Stomach (tissue), 9 donors: Measurements from ENCODE around the gene DIPK1A. TPM values are rescaled to one million over a fixed set of nuclear protein-coding genes. Genes with fewer than 3 reads are reported as not detected.
"Not testable (repeated sequence)": the region's sequence is repeated elsewhere in the genome, so short reads cannot be mapped to it uniquely, and the experiment has no call there.

Experiments
- DNase-seq, 2 donors: peaks; one replicate each; pipeline versions ENCODE4 v3.0.0 to v3.0.0-alpha.2; 2013 to 2019
- H3K27ac ChIP-seq, 5 donors: fragments of 200-600 bp in 4 of 5; sonication (generic) in 4 of 5; one replicate each; pipeline ENCODE4 v1.5.1; 2013 to 2019; ENCODE audit warnings: mild to moderate bottlenecking in 1 of 5, moderate library complexity in 1 of 5
- H3K27me3 ChIP-seq, 3 donors: fragments of 200-600 bp; sonication (generic); one replicate each; pipeline ENCODE4 v1.5.1; 2017 to 2019; ENCODE audit warnings: mixed run types in 1 of 3
- H3K36me3 ChIP-seq, 4 donors: fragments of 200-600 bp; sonication (generic); 1 replicate in 3 of 4; 2 replicates in 1 of 4; pipeline ENCODE4 v1.5.1; 2016 to 2019
- H3K4me1 ChIP-seq, 4 donors: fragments of 200-600 bp; sonication (generic); one replicate each; pipeline ENCODE4 v1.5.1; 2016 to 2019
- H3K4me3 ChIP-seq, 4 donors: fragments of 200-600 bp; sonication (generic) in 3 of 4; one replicate each; pipeline ENCODE4 v1.5.1; 2016 to 2019; ENCODE audit warnings: mild to moderate bottlenecking in 1 of 4
- H3K9me3 ChIP-seq, 4 donors: fragments of 200-600 bp; sonication (generic); one replicate each; pipeline ENCODE4 v1.5.1; 2016 to 2019
- EP300 ChIP-seq: sonication (generic); formaldehyde crosslinking; IDR thresholded peaks from one replicate; pipeline ENCODE4 v1.6.1; 2017; ENCODE audit warnings: antibody characterized with exemption
- POLR2A ChIP-seq, 4 donors: fragments of 450-650 bp; IDR thresholded peaks; one replicate each; pipeline ENCODE4 v1.6.1; 2016; ENCODE audit warnings: antibody characterized with exemption in 4 of 4, control low read depth in 2 of 4, mild to moderate bottlenecking in 1 of 4, moderate library complexity in 1 of 4
- POLR2AphosphoS5 ChIP-seq, 3 donors: sonication (generic); formaldehyde crosslinking; IDR thresholded peaks; one replicate each; pipeline ENCODE4 v1.6.1; 2016; ENCODE audit warnings: antibody characterized with exemption in 3 of 3
- WGBS, 5 donors: extraction: QIAGEN DNeasy Blood & Tissue Kit in 3 of 5; methylation state at CpG; one replicate each; pipeline versions ENCODE4 v1.1.5 to v1.1.7; 2013 to 2018; 5-methylcytosine and 5-hydroxymethylcytosine counted together
- intact Hi-C: fragments of 100-400 bp; cut with DNase I; formaldehyde crosslinking; loops from one replicate; pipeline ENCODE4 v1.15.1; 2023; ENCODE audit warnings: low total_unique reads
- polyA plus RNA-seq, 3 donors: library from polyadenylated mRNA; stranded (reverse); fragments of 200-250 nt; gene quantifications; one replicate each; pipeline ENCODE4 v1.2.3, GENCODE V29; 2013
- total RNA-seq, 5 donors: library from RNA; depleted of rRNA; stranded (reverse); fragments of >200 nt; gene quantifications; one replicate each; pipeline versions ENCODE4 v1.1.0 to v1.2.3, GENCODE V29; 2014 to 2016
- TF ChIP-seq, protein P1 (sequence below), 7 experiments: fragments of 450-650 bp in 4 of 7; fragments of 200-600 bp in 3 of 7; sonication (generic) in 3 of 7; IDR thresholded peaks; one replicate each; pipeline ENCODE4 v1.5.1; 2016 to 2019; ENCODE audit warnings: antibody characterized with exemption in 7 of 7, control low read depth in 2 of 7, mild to moderate bottlenecking in 1 of 7
- donor health status: healthy with polysubstance abuse.
- donor health status: Bipolar disorder and iron deficiency.
- donor health status: healthy.

The DIPK1A gene
- total and polyA plus RNA-seq, 8 donors = 2.0 to 15.5 (median 5.0) TPM

GRCh38 chr1:92972409-92973129, 11.3 kb upstream of the DIPK1A start:
- WGBS, 5 donors = 31 to 74% (median 65%) methylated on average over 1 of the region's 1 CpG
- Histone ChIP-seq H3K36me3 (no peaks in the 10 kb centered on the region), H3K4me3 (no peak overlapping the region), H3K4me1 (peaks cover 0 to 13% (median 2%) of the 10 kb centered on the region in 4 donors), H3K27ac (no peak overlapping the region), H3K27me3 (no peaks in the 10 kb centered on the region), H3K9me3 (no peaks in the 10 kb centered on the region)
- DNase-seq = no peak
- intact Hi-C loops = no loop called here
- no peak for TF ChIP-seq POLR2AphosphoS5 (IDR thresholded peaks at IDR 0.05)
- TF ChIP-seq, protein P1, sequence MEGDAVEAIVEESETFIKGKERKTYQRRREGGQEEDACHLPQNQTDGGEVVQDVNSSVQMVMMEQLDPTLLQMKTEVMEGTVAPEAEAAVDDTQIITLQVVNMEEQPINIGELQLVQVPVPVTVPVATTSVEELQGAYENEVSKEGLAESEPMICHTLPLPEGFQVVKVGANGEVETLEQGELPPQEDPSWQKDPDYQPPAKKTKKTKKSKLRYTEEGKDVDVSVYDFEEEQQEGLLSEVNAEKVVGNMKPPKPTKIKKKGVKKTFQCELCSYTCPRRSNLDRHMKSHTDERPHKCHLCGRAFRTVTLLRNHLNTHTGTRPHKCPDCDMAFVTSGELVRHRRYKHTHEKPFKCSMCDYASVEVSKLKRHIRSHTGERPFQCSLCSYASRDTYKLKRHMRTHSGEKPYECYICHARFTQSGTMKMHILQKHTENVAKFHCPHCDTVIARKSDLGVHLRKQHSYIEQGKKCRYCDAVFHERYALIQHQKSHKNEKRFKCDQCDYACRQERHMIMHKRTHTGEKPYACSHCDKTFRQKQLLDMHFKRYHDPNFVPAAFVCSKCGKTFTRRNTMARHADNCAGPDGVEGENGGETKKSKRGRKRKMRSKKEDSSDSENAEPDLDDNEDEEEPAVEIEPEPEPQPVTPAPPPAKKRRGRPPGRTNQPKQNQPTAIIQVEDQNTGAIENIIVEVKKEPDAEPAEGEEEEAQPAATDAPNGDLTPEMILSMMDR (IDR thresholded peaks at IDR 0.05) = no peak
- no peak for TF ChIP-seq EP300
- no peak for TF ChIP-seq POLR2A (IDR thresholded peaks at IDR 0.05)

- H3K9me3 ChIP-seq, H3K4me3 ChIP-seq, H3K27ac ChIP-seq, DNase-seq, H3K36me3 ChIP-seq, H3K27me3 ChIP-seq, intact Hi-C loops: not testable (repeated sequence)
- WGBS, 5 donors = 73 to 84% (median 77%) methylated on average over 6 of the region's 6 CpGs
- peaks cover 0 to 13% (median 2%) of the 10 kb centered on the region in 4 donors for H3K4me1 ChIP-seq
These were observed 10.7 kb upstream of the DIPK1A start for GRCh38 chr1:92971932-92972331.

- H3K27ac ChIP-seq = no peak overlapping the region
These were observed 9.9 kb upstream of the DIPK1A start for GRCh38 chr1:92970990-92971689.

DNA sequence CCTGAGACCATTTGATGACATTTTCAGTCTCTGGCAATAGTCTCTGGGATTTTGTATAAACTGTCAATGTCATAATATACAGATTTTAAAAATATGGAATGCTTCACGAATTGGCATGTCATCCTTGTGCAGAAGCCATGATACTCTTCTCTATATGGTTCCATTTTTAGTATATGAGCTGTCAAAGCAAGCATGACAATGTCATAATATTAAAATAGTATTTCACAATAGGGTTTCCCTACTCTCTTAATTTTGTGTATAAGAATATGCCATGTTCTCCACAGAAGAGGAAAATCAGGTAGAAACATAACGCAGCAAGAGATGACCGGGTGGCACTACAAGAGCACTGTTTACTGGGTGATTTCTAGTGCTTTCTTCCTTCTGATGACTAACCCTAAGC, 8.3 kb upstream of the DIPK1A start:
- no peaks in the 10 kb centered on the region for H3K27me3 ChIP-seq
- WGBS, 5 donors = 85 to 92% (median 89%) methylated on average over 3 of the region's 3 CpGs
- intact Hi-C loops = no loop called here
- no peaks in the 10 kb centered on the region for H3K9me3 ChIP-seq
- H3K4me3 ChIP-seq = no peak overlapping the region
- H3K27ac ChIP-seq = no peak overlapping the region
- H3K36me3 ChIP-seq = no peaks in the 10 kb centered on the region
- no peak for DNase-seq
- peaks cover 0 to 13% (median 2%) of the 10 kb centered on the region in 4 donors for H3K4me1 ChIP-seq
- no peak for TF ChIP-seq EP300
- TF ChIP-seq, protein P1 (IDR thresholded peaks at IDR 0.05) = no peak
- TF ChIP-seq POLR2A (IDR thresholded peaks at IDR 0.05) = no peak
- no peak for TF ChIP-seq POLR2AphosphoS5 (IDR thresholded peaks at IDR 0.05)

More at GRCh38 chr1:92970990-92971689, 9.9 kb upstream of the DIPK1A start:
- WGBS, 5 donors = 63 to 79% (median 73%) methylated on average over 7 of the region's 7 CpGs
- H3K4me3 ChIP-seq = no peak overlapping the region
- H3K27me3 ChIP-seq = no peaks in the 10 kb centered on the region
- intact Hi-C loops = no loop called here
- no peaks in the 10 kb centered on the region for H3K9me3 ChIP-seq
- TF ChIP-seq POLR2A (IDR thresholded peaks at IDR 0.05) = no peak
- no peak for TF ChIP-seq EP300
- TF ChIP-seq, protein P1 (IDR thresholded peaks at IDR 0.05) = no peak
- no peak for TF ChIP-seq POLR2AphosphoS5 (IDR thresholded peaks at IDR 0.05)
- H3K4me1 ChIP-seq = peaks cover 0 to 13% (median 2%) of the 10 kb centered on the region in 4 donors
- no peak for DNase-seq
- no peaks in the 10 kb centered on the region for H3K36me3 ChIP-seq
